Mucosa of stomach (tissue), 1 donor: ENCODE results near the gene CNEP1R1.
A peak's percentile ranks its signal among the peaks of the same experiment; 100 is the strongest.

Experiments used
- H3K27me3 ChIP-seq: one replicate; pipeline ENCODE4 v1.7.0; 2013; ENCODE audit warnings: mild to moderate bottlenecking, low read length; ENCODE audit not compliant: control insufficient read depth, insufficient read depth
- H3K36me3 ChIP-seq: one replicate; pipeline ENCODE4 v1.7.0; 2013; ENCODE audit warnings: low read length; ENCODE audit not compliant: control insufficient read depth, insufficient read depth
- H3K4me1 ChIP-seq: one replicate; pipeline ENCODE4 v1.7.0; 2013; ENCODE audit warnings: mild to moderate bottlenecking, low read length; ENCODE audit not compliant: control insufficient read depth, insufficient read depth
- H3K4me3 ChIP-seq: one replicate; pipeline ENCODE4 v1.7.0; 2013; ENCODE audit warnings: low read length
- H3K9ac ChIP-seq: one replicate; pipeline ENCODE4 v1.7.0; 2013; ENCODE audit warnings: mild to moderate bottlenecking, low read length, moderate library complexity
- H3K9me3 ChIP-seq: one replicate; pipeline ENCODE4 v1.7.0; 2013; ENCODE audit warnings: mild to moderate bottlenecking, low read length, moderate library complexity; ENCODE audit not compliant: control insufficient read depth
- donor health status: Pancreatic carcinoma.

CNEP1R1 gene

GRCh38 chr16:50045412-50045811 lies 20.4 kb downstream of the CNEP1R1 start:
- Histone ChIP-seq H3K4me3 (no peak overlapping the region), H3K9me3 (no peaks in the 10 kb centered on the region), H3K27me3 (no peaks in the 10 kb centered on the region), H3K36me3 (no peaks in the 10 kb centered on the region), H3K4me1 (no peaks in the 10 kb centered on the region), H3K9ac (no peak overlapping the region)

- Histone ChIP-seq H3K4me1 (no peaks in the 10 kb centered on the region), H3K36me3 (no peaks in the 10 kb centered on the region), H3K9me3 (no peaks in the 10 kb centered on the region), H3K27me3 (no peaks in the 10 kb centered on the region), H3K4me3 (no peak overlapping the region), H3K9ac (no peak overlapping the region)
Observed at GRCh38 chr16:50046853-50047252, 21.8 kb downstream of the CNEP1R1 start.

DNA sequence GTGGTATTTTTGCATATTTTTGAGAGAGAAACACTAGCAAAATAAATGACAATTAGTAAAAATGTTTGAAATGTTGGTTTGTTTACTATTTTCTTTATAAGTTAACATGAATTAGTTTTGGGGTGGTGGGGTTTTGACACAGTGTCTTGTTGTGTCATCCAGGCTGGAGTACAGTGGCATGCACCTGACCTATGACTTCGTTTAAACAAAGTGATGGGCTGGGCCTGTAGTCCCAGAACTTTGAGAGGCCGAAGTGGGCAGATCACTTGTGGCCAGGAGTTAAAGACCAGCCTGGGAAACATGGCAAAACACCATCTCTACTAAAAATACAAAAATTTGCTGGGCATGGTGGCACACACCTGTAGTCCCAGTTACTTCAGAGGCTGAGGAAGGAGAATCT lies 22.8 kb downstream of the CNEP1R1 start:
- Histone ChIP-seq H3K27me3 (no peaks in the 10 kb centered on the region), H3K4me3 (no peak overlapping the region), H3K9ac (no peak overlapping the region), H3K9me3 (no peaks in the 10 kb centered on the region), H3K4me1 (no peaks in the 10 kb centered on the region), H3K36me3 (no peaks in the 10 kb centered on the region)

GRCh38 chr16:50050802-50051201 lies 25.8 kb downstream of the CNEP1R1 start:
- Histone ChIP-seq H3K9me3 (no peaks in the 10 kb centered on the region), H3K9ac (no peak overlapping the region), H3K4me1 (no peaks in the 10 kb centered on the region), H3K36me3 (no peaks in the 10 kb centered on the region), H3K27me3 (no peaks in the 10 kb centered on the region), H3K4me3 (no peak overlapping the region)

DNA sequence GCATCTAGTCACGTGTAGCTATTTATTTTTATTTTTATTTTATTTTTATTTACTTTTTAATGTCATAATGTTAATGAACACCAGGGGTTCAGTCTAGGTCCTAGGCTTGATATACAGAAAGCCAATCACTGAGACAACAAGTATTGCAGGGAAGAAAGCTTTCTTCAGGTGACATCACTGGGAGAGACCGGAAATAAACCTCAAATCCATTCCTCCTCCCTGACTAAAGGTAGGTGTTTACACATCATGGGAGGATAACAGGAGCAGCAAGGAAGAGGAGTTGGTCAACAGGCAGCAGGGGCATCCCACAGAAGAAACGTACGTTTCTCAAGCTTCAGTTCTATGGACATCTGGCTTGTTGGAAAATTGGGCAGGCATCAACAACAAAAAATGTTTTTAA lies 31.2 kb downstream of the CNEP1R1 start:
- no peaks in the 10 kb centered on the region for H3K27me3 ChIP-seq
- no peaks in the 10 kb centered on the region for H3K4me1 ChIP-seq
- no peak overlapping the region for H3K4me3 ChIP-seq
- H3K36me3 ChIP-seq: no peaks in the 10 kb centered on the region
- H3K9me3 ChIP-seq: no peaks in the 10 kb centered on the region
- no peak overlapping the region for H3K9ac ChIP-seq

- H3K4me3 ChIP-seq: no peak overlapping the region
- no peaks in the 10 kb centered on the region for H3K27me3 ChIP-seq
- no peaks in the 10 kb centered on the region for H3K9me3 ChIP-seq
- H3K36me3 ChIP-seq: no peaks in the 10 kb centered on the region
- H3K4me1 ChIP-seq: no peaks in the 10 kb centered on the region
- no peak overlapping the region for H3K9ac ChIP-seq
Observed at GRCh38 chr16:50058091-50058771, 33.2 kb downstream of the CNEP1R1 start.

DNA sequence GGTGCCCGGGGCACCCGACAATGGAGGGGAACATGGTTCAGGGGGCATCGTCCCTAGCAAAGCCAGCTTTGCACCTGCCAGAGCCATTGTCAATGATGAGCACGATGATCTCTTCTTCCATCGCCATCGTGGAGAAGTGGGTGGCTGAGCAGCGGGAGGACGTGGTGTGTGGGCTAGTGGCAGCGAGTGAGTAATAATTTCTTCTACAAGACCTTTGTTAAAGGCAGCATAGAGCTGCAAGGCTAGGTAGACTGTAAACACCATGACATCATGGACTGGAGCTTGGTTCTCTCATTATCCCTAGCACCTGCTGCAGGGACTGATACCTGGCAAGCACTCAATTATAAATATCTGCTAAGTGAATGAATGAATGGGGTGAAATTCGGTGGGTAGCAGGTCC lies 34.1 kb downstream of the CNEP1R1 start:
- H3K9me3 ChIP-seq: no peaks in the 10 kb centered on the region
- no peaks in the 10 kb centered on the region for H3K4me1 ChIP-seq
- H3K4me3 ChIP-seq: no peak overlapping the region
- no peaks in the 10 kb centered on the region for H3K27me3 ChIP-seq
- no peaks in the 10 kb centered on the region for H3K36me3 ChIP-seq
- no peak overlapping the region for H3K9ac ChIP-seq

DNA sequence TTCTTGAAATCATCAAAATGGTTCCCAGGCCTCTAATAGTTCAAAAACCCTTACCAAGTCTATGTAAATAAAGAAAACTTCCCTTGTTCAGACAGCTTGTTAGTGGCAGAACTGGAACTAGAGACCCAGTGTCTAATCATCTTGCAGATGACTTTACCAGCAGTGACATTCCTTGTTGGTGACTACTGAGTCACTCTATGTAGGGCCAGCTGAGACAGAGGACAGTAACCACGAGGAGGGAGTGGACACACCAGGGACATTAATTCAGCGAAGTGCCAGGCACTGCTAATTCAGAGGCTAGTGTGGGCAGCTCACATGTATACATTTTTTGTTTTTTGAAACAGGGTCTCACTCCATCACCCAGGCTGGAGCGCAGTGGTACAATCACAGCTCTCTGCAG lies 34.6 kb downstream of the CNEP1R1 start:
- no peaks in the 10 kb centered on the region for H3K27me3 ChIP-seq
- no peak overlapping the region for H3K9ac ChIP-seq
- H3K4me1 ChIP-seq: no peaks in the 10 kb centered on the region
- H3K4me3 ChIP-seq: no peak overlapping the region
- no peaks in the 10 kb centered on the region for H3K36me3 ChIP-seq
- H3K9me3 ChIP-seq: no peaks in the 10 kb centered on the region

- no peaks in the 10 kb centered on the region for H3K4me1 ChIP-seq
- H3K9me3 ChIP-seq: no peaks in the 10 kb centered on the region
- H3K4me3 ChIP-seq: no peak overlapping the region
- H3K27me3 ChIP-seq: no peaks in the 10 kb centered on the region
- no peak overlapping the region for H3K9ac ChIP-seq
- no peaks in the 10 kb centered on the region for H3K36me3 ChIP-seq
Observed at GRCh38 chr16:50061326-50061725, 36.3 kb downstream of the CNEP1R1 start.

- Histone ChIP-seq H3K4me1 (peaks cover 15% of the 10 kb centered on the region), H3K9ac (no peak overlapping the region), H3K9me3 (no peaks in the 10 kb centered on the region), H3K27me3 (no peaks in the 10 kb centered on the region), H3K4me3 (no peak overlapping the region), H3K36me3 (no peaks in the 10 kb centered on the region)
Observed at GRCh38 chr16:50065241-50065623, 40.2 kb downstream of the CNEP1R1 start.

DNA sequence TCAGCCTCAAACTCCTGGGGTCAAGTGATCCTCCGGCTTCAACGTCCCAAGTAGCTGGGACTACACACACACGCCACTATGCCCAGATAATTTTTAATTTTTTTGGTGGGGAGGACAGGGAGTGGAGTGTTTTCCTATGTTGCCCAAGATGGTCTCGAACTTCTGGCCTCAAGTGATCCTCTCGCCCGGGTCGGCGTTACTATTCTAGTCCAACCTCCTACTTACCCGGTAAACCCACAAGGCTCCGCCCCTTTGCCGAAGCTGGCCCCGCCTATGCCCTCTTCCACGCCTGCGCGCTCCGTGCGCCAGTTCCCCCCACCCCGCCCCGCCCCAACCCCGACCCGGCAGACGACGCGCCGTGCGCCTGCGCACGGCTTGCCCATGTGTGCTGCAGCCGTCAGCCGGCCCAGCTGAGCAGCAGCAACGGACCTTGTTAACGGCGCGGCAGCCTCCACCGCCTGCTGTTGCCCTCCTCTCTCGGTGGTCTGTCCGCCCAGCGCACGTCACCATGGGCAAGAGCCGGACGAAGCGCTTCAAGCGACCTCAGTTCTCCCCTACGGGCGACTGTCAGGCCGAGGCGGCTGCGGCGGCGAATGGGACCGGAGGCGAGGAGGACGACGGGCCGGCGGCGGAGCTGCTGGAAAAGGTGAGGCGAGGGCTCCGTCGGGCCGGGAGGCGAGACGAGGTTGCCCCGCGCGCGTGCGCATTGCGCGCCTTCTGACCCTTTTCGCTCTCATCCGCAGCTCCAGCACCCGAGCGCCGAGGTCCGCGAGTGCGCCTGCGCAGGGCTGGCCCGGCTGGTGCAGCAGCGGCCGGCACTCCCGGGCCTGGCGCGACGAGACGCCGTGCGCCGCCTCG lies 40.8 kb downstream of the CNEP1R1 start, which contains the start of gene HEATR3:
TSS of gene HEATR3 (plus strand) at position 347 of the 858 bp plus-strand sequence. CDS start at position 509, 162 bp downstream.
- H3K4me3 ChIP-seq: peak within 1 kb of the TSS; percentile 73
- H3K36me3 ChIP-seq: no peaks in the 10 kb centered on the region
- H3K27me3 ChIP-seq: no peaks in the 10 kb centered on the region
- peaks cover 15% of the 10 kb centered on the region for H3K4me1 ChIP-seq
- H3K9me3 ChIP-seq: no peaks in the 10 kb centered on the region
- peak within 1 kb of the TSS; percentile 79 for H3K9ac ChIP-seq

DNA sequence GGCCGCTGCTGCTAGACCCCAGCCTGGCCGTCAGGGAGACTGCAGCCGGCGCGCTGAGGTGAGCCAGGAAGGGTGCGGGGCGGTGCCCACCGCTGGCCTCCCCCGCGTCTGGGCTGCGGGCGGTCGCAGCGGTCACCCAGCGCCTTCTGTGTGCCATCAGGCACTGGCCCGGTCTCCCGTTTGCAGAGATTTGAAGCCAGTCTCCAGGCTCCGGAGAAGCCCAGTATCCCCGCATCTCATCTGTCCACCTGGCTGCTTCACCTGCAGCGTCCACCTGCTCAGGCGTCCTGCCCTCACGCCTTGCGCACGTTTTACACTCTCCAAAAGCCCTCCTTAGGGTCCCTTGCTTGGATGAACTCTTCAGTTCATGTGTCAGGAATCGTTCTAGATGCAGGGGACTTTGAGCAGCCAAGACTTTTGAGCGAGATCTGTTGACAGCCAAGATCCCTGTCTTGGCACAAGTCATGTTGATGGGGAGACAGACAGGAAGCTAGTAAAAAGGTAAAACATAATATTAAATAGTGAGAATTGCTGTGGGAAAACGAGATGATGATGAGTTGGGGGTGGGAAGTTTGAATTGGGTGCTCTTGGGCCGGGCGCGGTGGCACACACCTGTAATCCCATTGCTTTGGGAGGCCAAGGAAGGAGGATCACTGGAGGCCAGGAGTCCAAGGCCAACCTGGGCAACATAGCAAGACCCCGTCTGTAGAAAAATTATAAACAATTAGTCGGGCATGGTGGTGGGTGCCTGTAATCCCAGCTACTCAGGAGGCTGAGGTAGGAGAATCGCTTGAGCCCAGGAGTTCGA lies 41.7 kb downstream of the CNEP1R1 start:
- H3K9me3 ChIP-seq: no peaks in the 10 kb centered on the region
- peaks cover 15% of the 10 kb centered on the region for H3K4me1 ChIP-seq
- no peaks in the 10 kb centered on the region for H3K36me3 ChIP-seq
- H3K4me3 ChIP-seq: peak overlapping the region; percentile 73
- H3K27me3 ChIP-seq: no peaks in the 10 kb centered on the region
- H3K9ac ChIP-seq: peak overlapping the region; percentile 79
